Thyroid gland (tissue), 4 donors: Measurements from ENCODE around the gene FPR3.

ENCODE experiments used
- CTCF ChIP-seq, 6 experiments: fragments of 200-600 bp in 3 of 6; fragments of 450-650 bp in 3 of 6; sonication (generic) in 3 of 6; IDR thresholded peaks; one replicate each; pipeline ENCODE4 v1.5.1; 2016 to 2019; ENCODE audit warnings: antibody characterized with exemption in 6 of 6, mild to moderate bottlenecking in 2 of 6, inconsistent platforms in 1 of 6, moderate library complexity in 1 of 6
- POLR2A ChIP-seq, 2 donors: fragments of 450-650 bp; IDR thresholded peaks; one replicate each; pipeline ENCODE4 v1.6.1; 2017; ENCODE audit warnings: antibody characterized with exemption in 2 of 2, mild to moderate bottlenecking in 2 of 2, moderate library complexity in 1 of 2

- no peak for TF ChIP-seq CTCF (IDR thresholded peaks at IDR 0.05)
- no peak for TF ChIP-seq POLR2A (IDR thresholded peaks at IDR 0.05)
These were observed 4.2 kb downstream of the FPR3 start for GRCh38 chr19:51799034-51799773.
